ENCODE measurements around the gene OR5D16.
"Not testable (repeated sequence)": the region's sequence is repeated elsewhere in the genome, so short reads cannot be mapped to it uniquely, and the experiment has no call there.

Gene OR5D16

DNA sequence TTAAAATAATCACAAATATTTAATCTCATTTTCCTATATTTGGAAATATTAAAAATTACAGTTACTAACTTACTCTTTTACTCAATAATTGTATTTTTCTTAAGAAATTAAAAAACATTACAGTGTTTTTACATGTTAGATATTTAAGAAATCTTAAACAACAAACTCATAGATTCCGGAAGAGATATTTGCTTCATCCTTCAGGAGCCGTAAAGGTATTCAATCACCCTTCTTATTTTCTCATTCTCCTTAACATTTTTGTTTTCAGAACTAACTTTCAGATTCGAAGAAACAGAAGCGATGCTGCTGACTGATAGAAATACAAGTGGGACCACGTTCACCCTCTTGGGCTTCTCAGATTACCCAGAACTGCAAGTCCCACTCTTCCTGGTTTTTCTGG, 19.2 kb upstream of the OR5D16 start, which contains the start of gene OR5D18:
OR5D18 (plus strand) TSS at position 301 of the 400 bp plus-strand sequence; CDS start at position 301, 0 bp downstream.
- in situ Hi-C loops (cut with MboI; ENCODE audit: low sequenced_read_pairs, unreplicated experiment) = no loop called here
- TF ChIP-seq, protein P1, sequence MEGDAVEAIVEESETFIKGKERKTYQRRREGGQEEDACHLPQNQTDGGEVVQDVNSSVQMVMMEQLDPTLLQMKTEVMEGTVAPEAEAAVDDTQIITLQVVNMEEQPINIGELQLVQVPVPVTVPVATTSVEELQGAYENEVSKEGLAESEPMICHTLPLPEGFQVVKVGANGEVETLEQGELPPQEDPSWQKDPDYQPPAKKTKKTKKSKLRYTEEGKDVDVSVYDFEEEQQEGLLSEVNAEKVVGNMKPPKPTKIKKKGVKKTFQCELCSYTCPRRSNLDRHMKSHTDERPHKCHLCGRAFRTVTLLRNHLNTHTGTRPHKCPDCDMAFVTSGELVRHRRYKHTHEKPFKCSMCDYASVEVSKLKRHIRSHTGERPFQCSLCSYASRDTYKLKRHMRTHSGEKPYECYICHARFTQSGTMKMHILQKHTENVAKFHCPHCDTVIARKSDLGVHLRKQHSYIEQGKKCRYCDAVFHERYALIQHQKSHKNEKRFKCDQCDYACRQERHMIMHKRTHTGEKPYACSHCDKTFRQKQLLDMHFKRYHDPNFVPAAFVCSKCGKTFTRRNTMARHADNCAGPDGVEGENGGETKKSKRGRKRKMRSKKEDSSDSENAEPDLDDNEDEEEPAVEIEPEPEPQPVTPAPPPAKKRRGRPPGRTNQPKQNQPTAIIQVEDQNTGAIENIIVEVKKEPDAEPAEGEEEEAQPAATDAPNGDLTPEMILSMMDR (IDR thresholded peaks at IDR 0.05; ENCODE audit: borderline replicate concordance, control extremely low read depth, extremely low read depth, insufficient read depth, missing control alignments) = no peak
- no peak for DNase-seq (ENCODE audit: low spot score)

- TF ChIP-seq, protein P1 (IDR thresholded peaks at IDR 0.05; ENCODE audit: borderline replicate concordance, control extremely low read depth, extremely low read depth, insufficient read depth, missing control alignments) = no peak
- no peak for DNase-seq (ENCODE audit: low spot score)
- in situ Hi-C loops (cut with MboI; ENCODE audit: low sequenced_read_pairs, unreplicated experiment) = no loop called here
Measured at GRCh38 chr11:55826919-55827318, 11.6 kb upstream of the OR5D16 start, which contains the start of gene OR5L2. TSS of gene OR5L2 (plus strand) at chr11:55827219. CDS start at chr11:55827219, 0 bp downstream.

- no peak for DNase-seq (ENCODE audit: low spot score)
- TF ChIP-seq, protein P1 (IDR thresholded peaks at IDR 0.05; ENCODE audit: borderline replicate concordance, control extremely low read depth, extremely low read depth, insufficient read depth, missing control alignments) = no peak
- in situ Hi-C loops (cut with MboI; ENCODE audit: low sequenced_read_pairs, unreplicated experiment) = no loop called here
Measured at GRCh38 chr11:55847453-55847852, 8.9 kb downstream of the OR5D16 start.

- in situ Hi-C loops (cut with MboI; ENCODE audit: low sequenced_read_pairs, unreplicated experiment) = no loop called here
- DNase-seq (ENCODE audit: low spot score) = no peak
- TF ChIP-seq, protein P1 (IDR thresholded peaks at IDR 0.05; ENCODE audit: borderline replicate concordance, control extremely low read depth, extremely low read depth, insufficient read depth, missing control alignments) = no peak
Measured at GRCh38 chr11:55849037-55849436, 10.5 kb downstream of the OR5D16 start.

DNA sequence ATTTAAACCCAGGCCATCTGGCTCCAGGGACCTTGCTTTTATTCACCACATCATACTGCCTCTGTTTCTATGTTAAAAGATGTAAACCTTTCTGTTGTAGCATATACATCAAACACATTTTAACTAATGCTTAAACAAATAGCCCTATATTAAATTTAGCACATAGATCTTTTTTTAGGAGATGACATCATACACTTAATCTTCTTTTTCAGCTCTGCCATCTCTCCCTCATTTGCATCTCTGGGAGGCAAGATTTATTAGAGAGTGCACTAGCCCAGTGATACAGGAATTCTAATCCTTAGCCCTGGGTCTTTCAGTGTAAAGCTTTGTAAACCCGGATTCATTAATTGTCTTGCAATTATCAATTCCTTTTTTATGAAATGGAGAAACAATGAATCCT, 13.6 kb downstream of the OR5D16 start:
- in situ Hi-C loops (cut with MboI; ENCODE audit: low sequenced_read_pairs, unreplicated experiment) = no loop called here
- TF ChIP-seq, protein P1 (IDR thresholded peaks at IDR 0.05; ENCODE audit: borderline replicate concordance, control extremely low read depth, extremely low read depth, insufficient read depth, missing control alignments) = no peak

DNA sequence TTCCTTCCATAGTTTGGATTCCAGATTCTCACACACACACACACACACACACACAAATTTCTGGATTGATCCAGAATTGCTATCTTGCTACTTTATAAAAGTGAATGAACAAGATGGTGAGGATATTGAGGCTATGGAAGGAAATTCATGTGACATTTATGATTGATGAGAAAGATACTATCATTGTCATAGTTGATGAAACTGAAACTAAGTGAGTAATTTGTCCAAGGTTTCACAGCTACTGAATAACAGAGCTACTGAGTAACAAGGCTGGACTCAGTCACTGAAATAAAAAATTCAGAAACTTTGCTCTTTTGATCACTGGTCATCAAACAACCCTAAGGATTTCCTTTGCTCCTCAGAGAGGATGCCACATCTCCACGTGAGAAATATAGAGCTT, 16.2 kb downstream of the OR5D16 start:
- in situ Hi-C loops (cut with MboI; ENCODE audit: low sequenced_read_pairs, unreplicated experiment) = no loop called here
- no peak for DNase-seq (ENCODE audit: low spot score)
- TF ChIP-seq, protein P1 (IDR thresholded peaks at IDR 0.05; ENCODE audit: borderline replicate concordance, control extremely low read depth, extremely low read depth, insufficient read depth, missing control alignments) = no peak

More for the DNA sequence above, 13.6 kb downstream of the OR5D16 start:
- DNase-seq (ENCODE audit: low spot score) = no peak

DNA sequence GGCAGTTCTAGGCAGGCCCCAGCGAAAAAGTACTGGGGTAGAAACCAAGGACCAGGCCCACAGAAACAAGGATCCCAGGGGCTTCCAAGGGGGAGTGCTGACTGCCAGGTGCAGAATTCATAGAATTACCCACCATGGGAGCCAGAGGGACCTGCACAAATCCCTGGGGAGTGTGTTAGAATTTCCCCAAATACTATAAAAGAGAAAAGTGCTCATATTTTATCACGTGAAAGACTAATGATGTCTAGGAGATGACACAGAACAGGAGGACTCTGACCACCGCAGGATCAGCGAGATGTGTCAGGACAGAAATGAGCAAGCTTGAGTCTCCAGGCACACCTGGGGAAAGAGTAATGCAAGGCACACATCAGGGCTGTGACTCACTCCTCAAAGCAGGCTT, 28.8 kb downstream of the OR5D16 start:
- in situ Hi-C loops (cut with MboI; ENCODE audit: low sequenced_read_pairs, unreplicated experiment); DNase-seq (ENCODE audit: low spot score): not testable (repeated sequence)

DNA sequence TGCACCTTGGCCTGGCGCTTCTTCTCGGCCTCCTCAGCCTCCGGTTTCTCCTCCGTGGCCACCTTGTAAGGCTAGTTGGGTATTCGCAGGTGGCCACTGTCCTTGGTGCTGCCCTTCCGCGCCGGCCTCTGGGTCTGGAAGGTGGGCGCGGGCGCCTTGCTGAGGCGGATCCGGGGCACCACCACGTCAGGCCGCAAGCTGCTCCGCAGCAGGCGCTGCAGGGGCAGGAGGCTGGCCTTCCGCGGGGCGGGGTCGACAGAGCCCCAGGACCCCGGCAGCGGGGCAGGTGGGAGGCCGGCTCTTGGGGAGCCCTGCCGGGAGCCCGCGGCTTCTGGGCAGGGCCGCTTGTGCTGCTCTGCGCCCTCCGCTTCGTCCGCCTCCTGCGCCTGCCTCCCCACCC, 34.2 kb downstream of the OR5D16 start:
- DNase-seq (ENCODE audit: low spot score); in situ Hi-C loops (cut with MboI; ENCODE audit: low sequenced_read_pairs, unreplicated experiment): not testable (repeated sequence)

DNA sequence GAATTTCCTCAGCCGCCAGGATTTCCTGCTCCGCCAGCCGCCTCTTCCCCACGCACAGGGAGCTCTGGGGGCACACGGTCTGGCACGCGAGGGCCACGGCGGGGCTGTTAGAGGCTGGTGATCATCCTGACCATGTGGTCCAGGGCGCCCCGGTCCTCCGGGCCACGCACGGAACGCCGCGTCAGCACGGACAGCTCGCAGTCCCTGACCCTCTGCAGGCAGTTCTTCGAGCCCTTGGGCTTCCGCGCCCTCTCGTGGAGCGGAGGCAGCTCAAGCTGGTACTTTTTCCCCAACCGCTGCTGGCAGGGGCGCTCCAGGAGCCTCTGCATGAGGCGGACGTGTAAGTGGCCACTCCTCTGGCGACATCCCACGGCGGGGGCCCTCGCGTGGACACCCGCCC, 34.6 kb downstream of the OR5D16 start:
- DNase-seq (ENCODE audit: low spot score); in situ Hi-C loops (cut with MboI; ENCODE audit: low sequenced_read_pairs, unreplicated experiment): not testable (repeated sequence)

GRCh38 chr11:55882997-55883396, 44.4 kb downstream of the OR5D16 start, which contains the start of gene TRIM51:
TSS of gene TRIM51 (plus strand) at chr11:55883297. CDS start at chr11:55885429, 2,132 bp downstream.
- DNase-seq (ENCODE audit: low spot score) = not testable (repeated sequence)

DNA sequence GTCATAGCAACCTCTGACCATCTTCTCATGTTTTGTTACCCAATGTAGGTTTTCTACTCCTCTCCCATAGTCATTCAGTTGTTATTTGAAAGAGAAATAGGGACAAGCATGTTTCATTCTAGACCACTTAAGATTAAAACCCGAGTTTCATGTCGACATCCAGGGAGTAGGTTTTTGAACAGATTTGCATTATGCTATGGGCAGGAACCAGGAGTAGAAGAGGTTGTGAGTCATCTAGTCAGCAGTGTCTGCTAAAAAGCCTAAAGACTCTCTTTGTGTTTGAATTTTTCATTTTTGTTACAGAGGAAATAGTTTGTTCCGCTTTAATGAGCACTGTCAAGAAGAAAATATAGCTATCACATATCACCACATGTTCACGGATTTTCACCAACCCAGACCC, 46.4 kb downstream of the OR5D16 start:
- in situ Hi-C loops (cut with MboI; ENCODE audit: low sequenced_read_pairs, unreplicated experiment); DNase-seq (ENCODE audit: low spot score): not testable (repeated sequence)

More at GRCh38 chr11:55882997-55883396, 44.4 kb downstream of the OR5D16 start, which contains the start of gene TRIM51:
- in situ Hi-C loops (cut with MboI; ENCODE audit: low sequenced_read_pairs, unreplicated experiment) = not testable (repeated sequence)

All from GM13976 (cell line).